SK-N-SH (cell line): ENCODE results near the gene HES2. TPM values are rescaled to one million over a fixed set of nuclear protein-coding genes. Genes with fewer than 3 reads are reported as not detected.

ENCODE experiments used
- CTCF ChIA-PET: fragments of 300-600, 350-600 bp; formaldehyde crosslinking; extraction: SDS; loops from one replicate; lab custom pipeline; 2021; lab: Yijun Ruan, JAX
- POLR2A ChIA-PET: fragments of 350-600 bp; sonication (Branson Sonifier 250); formaldehyde crosslinking; extraction: SDS; loops from one replicate; lab custom pipeline; 2020; ENCODE audit warnings: antibody characterized with exemption, inconsistent platforms; lab: Yijun Ruan, JAX
- DNase-seq: peaks from one replicate; pipeline ENCODE4 v3.0.0; 2012
- H2AFZ ChIP-seq: fragments of 200-600 bp; sonication (generic); 2 replicates; pipeline ENCODE4 v1.8.1; 2016; ENCODE audit warnings: antibody characterized with exemption, mild to moderate bottlenecking, low read depth
- H3F3A ChIP-seq: fragments of 200-600 bp; sonication (generic); replicated peaks from 2 replicates; pipeline ENCODE3; 2016; ENCODE audit warnings: antibody characterized with exemption, mild to moderate bottlenecking; ENCODE audit not compliant: insufficient read depth
- H3K27ac ChIP-seq, 2 experiments: fragments of 200-500 bp in 1 of 2; fragments of 200-600 bp in 1 of 2; sonication (Bioruptor generic) in 1 of 2; sonication (generic), shearing (Covaris generic) in 1 of 2; 2 replicates each; pipeline versions ENCODE4 v1.5.1 to v1.6.1; 2014 to 2016; ENCODE audit warnings: low read depth in 2 of 2, inconsistent platforms in 1 of 2, low read length in 1 of 2, mild to moderate bottlenecking in 1 of 2, mixed read lengths in 1 of 2
- H3K27me3 ChIP-seq: fragments of 200-600 bp; sonication (generic), shearing (Covaris generic); 2 replicates; pipeline ENCODE4 v1.6.1; 2016; ENCODE audit warnings: mixed run types; ENCODE audit not compliant: insufficient read depth
- H3K36me3 ChIP-seq, 2 experiments: fragments of 200-500 bp in 1 of 2; fragments of 200-600 bp in 1 of 2; sonication (Bioruptor generic) in 1 of 2; sonication (generic) in 1 of 2; replicated peaks in 1 of 2; 2 replicates each; pipeline versions ENCODE3 to v1.5.1; 2014 to 2016; ENCODE audit warnings: low read length in 1 of 2, mild to moderate bottlenecking in 1 of 2; ENCODE audit not compliant: insufficient read depth in 2 of 2, control insufficient read depth in 1 of 2
- H3K4me1 ChIP-seq, 2 experiments: fragments of 200-500 bp in 1 of 2; fragments of 200-600 bp in 1 of 2; sonication (Bioruptor generic) in 1 of 2; sonication (generic), shearing (Covaris generic) in 1 of 2; 2 replicates each; pipeline versions ENCODE4 v1.5.1 to v1.6.1; 2014 to 2016; ENCODE audit warnings: low read depth in 1 of 2, low read length in 1 of 2, mixed run types in 1 of 2; ENCODE audit not compliant: insufficient read depth in 2 of 2, control insufficient read depth in 1 of 2
- H3K4me2 ChIP-seq: fragments of 200-600 bp; sonication (generic), shearing (Covaris generic); 2 replicates; pipeline ENCODE4 v1.6.1; 2017; ENCODE audit warnings: mixed run types
- H3K4me3 ChIP-seq, 2 experiments: fragments of 200-500 bp in 1 of 2; fragments of 200-600 bp in 1 of 2; sonication (Bioruptor generic) in 1 of 2; sonication (generic), shearing (Covaris generic) in 1 of 2; 2 replicates each; pipeline versions ENCODE4 v1.5.1 to v1.8.1; 2014 to 2016; ENCODE audit warnings: low read depth in 2 of 2, inconsistent platforms in 1 of 2, low read length in 1 of 2, mild to moderate bottlenecking in 1 of 2, mixed read lengths in 1 of 2, moderate library complexity in 1 of 2
- H3K79me2 ChIP-seq: fragments of 200-600 bp; sonication (generic); 2 replicates; pipeline ENCODE4 v1.8.1; 2017; ENCODE audit warnings: mild to moderate bottlenecking; ENCODE audit not compliant: insufficient read depth
- H3K9ac ChIP-seq: fragments of 200-600 bp; sonication (generic); 2 replicates; pipeline ENCODE4 v1.6.1; 2017; ENCODE audit warnings: mixed run types
- H3K9me2 ChIP-seq: fragments of 200-600 bp; sonication (generic); 2 replicates; pipeline ENCODE4 v1.6.1; 2017; ENCODE audit warnings: mixed run types
- H3K9me3 ChIP-seq: fragments of 200-600 bp; sonication (generic); 2 replicates; pipeline ENCODE4 v1.6.1; 2017; ENCODE audit warnings: mixed run types, mild to moderate bottlenecking, moderate library complexity
- H4K20me1 ChIP-seq: fragments of 200-600 bp; sonication (generic); 2 replicates; pipeline ENCODE4 v1.6.1; 2017; ENCODE audit warnings: mild to moderate bottlenecking, mixed run types; ENCODE audit not compliant: insufficient read depth
- CTCF ChIP-seq: fragments of 200-600 bp; sonication (generic); IDR thresholded peaks from 2 replicates; pipeline ENCODE4 v1.6.1; 2017; ENCODE audit warnings: antibody characterized with exemption, mild to moderate bottlenecking, moderate library complexity
- FOSL2 ChIP-seq: IDR thresholded peaks from 2 replicates; pipeline ENCODE4 v1.4.0; 2012; ENCODE audit warnings: low read depth, mild to moderate bottlenecking, moderate library complexity, borderline replicate concordance
- GABPA ChIP-seq: IDR thresholded peaks from 2 replicates; pipeline ENCODE4 v1.4.0; 2012; ENCODE audit warnings: low read depth, mild to moderate bottlenecking
- JUND ChIP-seq: IDR thresholded peaks from 2 replicates; pipeline ENCODE4 v1.4.0; 2012
- MEF2A ChIP-seq: IDR thresholded peaks from 2 replicates; pipeline ENCODE4 v1.4.0; 2012; ENCODE audit warnings: low read depth, borderline replicate concordance
- PBX3 ChIP-seq: IDR thresholded peaks from 2 replicates; pipeline ENCODE4; 2012
- POLR2AphosphoS5 ChIP-seq: IDR thresholded peaks from 2 replicates; pipeline ENCODE4 v1.6.1; 2012; ENCODE audit warnings: low read depth, low read length
- SIN3A ChIP-seq: IDR thresholded peaks from 2 replicates; pipeline ENCODE4 v1.6.1; 2012; ENCODE audit warnings: low read depth, mild to moderate bottlenecking, low read length, moderate library complexity, borderline replicate concordance
- SMC3 ChIP-seq: IDR thresholded peaks from 2 replicates; pipeline ENCODE4 v1.6.1; 2012; ENCODE audit warnings: low read depth, low read length, improper control_type of control experiment
- TAF1 ChIP-seq: IDR thresholded peaks from 2 replicates; pipeline ENCODE4 v1.6.1; 2012; ENCODE audit warnings: low read depth, mild to moderate bottlenecking, low read length, moderate library complexity, borderline replicate concordance
- TCF12 ChIP-seq: IDR thresholded peaks from 2 replicates; pipeline ENCODE4 v1.4.0; 2012
- TEAD4 ChIP-seq: IDR thresholded peaks from 2 replicates; pipeline ENCODE4 v1.4.0; 2012; ENCODE audit warnings: mild to moderate bottlenecking, borderline replicate concordance; ENCODE audit not compliant: insufficient read depth
- USF2 ChIP-seq: fragments of 150-350 bp; IDR thresholded peaks from 2 replicates; pipeline ENCODE4 v1.6.1; 2017; ENCODE audit warnings: antibody characterized with exemption, low read length, low read depth, borderline replicate concordance
- ZBTB33 ChIP-seq: IDR thresholded peaks from 2 replicates; pipeline ENCODE4 v1.4.0; 2012; ENCODE audit warnings: low read depth, borderline replicate concordance
- WGBS: methylation state at CpG from one replicate; pipeline ENCODE4 v1.1.6; 2017; ENCODE audit warnings: low lambda C conversion rate; 5-methylcytosine and 5-hydroxymethylcytosine counted together
- polyA plus RNA-seq, 3 experiments: library from polyadenylated mRNA; depleted of rRNA; stranded (reverse); fragments of >200 nt; gene quantifications; 2 replicates each; pipeline ENCODE4 v1.2.3, GENCODE V29; 2012

HES2 gene
- polyA plus RNA-seq, 1 of the 3 experiments (the other 2 are of a cell fraction) = 0.03 TPM

GRCh38 chr1:6365047-6365446 is 54.7 kb downstream of the HES2 start:
- no peak overlapping the region for H2AFZ ChIP-seq
- 0 out of 2 replicates have a peak, but pooled peaks cover 9% of the 10 kb centered on the region for H4K20me1 ChIP-seq
- peaks cover 47% of the 10 kb centered on the region for H3K79me2 ChIP-seq
- H3K27ac ChIP-seq = no peak overlapping the region
- WGBS = 85% methylated on average over 5 of the region's 5 CpGs
- H3K36me3 ChIP-seq = no peaks in the 10 kb centered on the region
- H3K4me3 ChIP-seq = no peak overlapping the region
- no peak overlapping the region for H3K4me2 ChIP-seq
- H3K4me1 ChIP-seq = peaks cover 3 to 23% of the 10 kb centered on the region in 2 experiments
- H3K9me3 ChIP-seq = no peaks in the 10 kb centered on the region
- H3F3A ChIP-seq = no peaks in the 10 kb centered on the region
- ChIA-PET CTCF (no interaction called here), POLR2A (no interaction called here)
- no peaks in the 10 kb centered on the region for H3K9me2 ChIP-seq
- H3K9ac ChIP-seq = no peak overlapping the region
- no peaks in the 10 kb centered on the region for H3K27me3 ChIP-seq
- no peak for DNase-seq
- TF ChIP-seq MEF2A (no peak), SIN3A (no peak), TCF12 (no peak), TEAD4 (no peak), ZBTB33 (no peak), TAF1 (no peak), PBX3 (no peak), USF2 (no peak), POLR2AphosphoS5 (no peak), FOSL2 (no peak), SMC3 (no peak), CTCF (no peak), JUND (no peak), GABPA (no peak)
- TF ChIP-seq, all 33 proteins: peak for 0
